Amygdala (tissue), 56 donors: ENCODE measurements around the gene TSEN54.
"Not testable (repeated sequence)": the region's sequence is repeated elsewhere in the genome, so short reads cannot be mapped to it uniquely, and the experiment has no call there.

ENCODE experiments used
- DNase-seq, 56 donors: peaks; one replicate each; lab custom pipeline; 2025; lab: John Stamatoyannopoulos, UW

The TSEN54 gene

DNA sequence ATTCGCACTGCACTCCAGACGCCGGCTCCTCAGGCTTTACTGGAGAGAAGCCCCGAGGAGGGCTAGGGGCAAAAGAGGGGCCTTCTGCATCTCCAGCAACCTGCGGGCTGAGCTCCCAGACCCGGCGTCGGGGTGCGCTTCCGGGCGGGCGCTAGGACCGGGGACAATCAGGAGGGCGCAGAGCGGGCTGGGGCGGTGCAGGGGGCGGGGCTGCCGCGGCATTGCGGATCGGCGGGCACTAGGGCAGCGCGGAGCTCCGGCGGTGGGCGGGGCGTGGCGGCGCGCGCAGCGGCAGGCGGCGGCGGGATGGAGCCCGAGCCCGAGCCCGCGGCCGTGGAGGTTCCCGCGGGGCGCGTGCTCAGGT is at the start of gene TSEN54:
TSS of gene TSEN54 (plus strand) at position 274 of the 364 bp plus-strand sequence. CDS start at position 307, 33 bp downstream.
- DNase-seq, result peak in 55 of 56 donors; percentile 58 to 96 (median 88)

DNA sequence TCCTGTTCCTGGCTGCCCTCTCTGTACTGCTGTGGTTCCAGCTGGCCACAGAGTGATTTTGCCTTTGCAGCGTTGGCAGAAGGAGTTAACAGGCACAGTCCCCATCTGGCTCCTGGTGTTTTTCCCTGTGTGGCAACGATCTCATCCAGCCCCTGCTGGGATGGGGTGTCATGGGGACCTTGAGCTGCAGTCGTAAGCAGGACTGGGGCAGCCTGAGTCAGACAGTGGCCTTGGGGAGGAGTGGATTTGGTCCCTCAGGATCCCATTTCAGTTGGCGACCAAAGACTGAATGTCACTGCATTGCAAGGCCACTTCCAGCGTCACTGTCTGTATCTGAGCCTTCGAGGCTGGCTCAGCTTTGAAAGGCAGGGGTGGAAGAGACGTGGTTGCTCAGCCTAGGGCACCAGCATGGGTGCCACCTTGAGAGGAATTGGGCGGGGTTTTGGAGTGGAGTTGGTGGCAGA is 48.0 kb upstream of the TSEN54 start:
- peak in 16 of 56 donors; percentile 21 to 66 (median 36) for DNase-seq

GRCh38 chr17:75468779-75469373 is 47.5 kb upstream of the TSEN54 start:
- DNase-seq, result no peak

DNA sequence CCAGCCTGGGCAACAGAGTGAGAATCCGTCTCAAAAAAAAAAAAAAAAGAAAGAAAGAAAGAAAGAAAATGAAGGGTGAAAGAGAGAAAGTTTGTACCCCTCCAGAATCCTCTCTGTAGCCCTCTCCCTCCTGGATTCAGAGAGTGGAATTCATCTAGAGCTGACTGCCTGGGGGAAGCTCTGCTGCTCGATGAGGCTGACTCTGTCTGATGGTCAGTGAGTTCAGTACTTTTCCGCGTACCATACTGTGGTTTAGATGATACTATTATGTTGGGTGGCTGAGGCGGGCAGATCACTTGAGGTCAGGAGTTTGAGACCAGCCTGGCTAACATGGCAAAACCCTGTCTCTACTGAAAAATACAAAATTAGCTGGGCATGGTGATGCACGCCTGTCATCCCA is 45.1 kb upstream of the TSEN54 start:
- DNase-seq, result no peak

DNA sequence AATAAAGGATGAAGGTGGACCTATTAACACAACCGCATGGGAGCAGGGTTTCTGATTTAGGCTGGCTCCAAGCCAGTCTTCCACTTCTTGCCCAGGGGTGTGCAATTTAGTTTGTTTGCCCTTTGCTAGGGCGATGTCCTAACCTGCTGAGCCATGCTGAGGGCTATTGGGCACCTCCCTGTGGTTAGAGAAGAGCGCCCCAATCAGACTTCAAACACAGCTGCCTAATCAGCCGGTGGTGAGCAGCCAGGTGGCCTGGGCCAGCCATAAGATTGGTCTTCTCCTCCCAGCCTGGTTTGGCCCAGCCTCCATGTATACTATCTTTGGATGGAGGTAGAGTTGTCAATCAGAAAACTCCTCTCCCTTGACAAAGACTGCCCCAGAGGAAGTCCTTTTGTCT is 44.2 kb upstream of the TSEN54 start:
- DNase-seq, result no peak

GRCh38 chr17:75473246-75473645 is 43.1 kb upstream of the TSEN54 start:
- DNase-seq, result peak in 22 of 56 donors; percentile 19 to 63 (median 36)

DNA sequence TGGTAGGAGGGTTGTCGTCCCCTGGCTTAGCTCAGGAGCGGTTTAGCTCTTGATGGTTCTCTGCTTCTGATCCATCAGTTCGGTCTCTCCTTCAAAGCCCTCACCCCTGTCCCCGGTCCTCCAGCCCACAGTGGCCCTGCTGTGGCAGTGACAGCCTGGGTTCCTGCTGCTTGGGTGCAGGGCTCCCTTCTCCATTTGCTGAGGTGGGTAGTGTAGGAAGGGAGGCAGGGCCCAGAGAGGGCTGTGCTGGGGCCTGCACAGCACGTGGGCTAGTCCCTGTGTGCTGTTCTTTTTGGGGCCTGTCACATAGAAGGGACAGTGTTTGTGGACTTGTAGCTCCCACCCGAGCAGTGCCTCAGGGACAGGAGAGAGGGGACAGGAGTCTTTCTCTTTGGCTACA is 41.6 kb upstream of the TSEN54 start:
- no peak for DNase-seq

DNA sequence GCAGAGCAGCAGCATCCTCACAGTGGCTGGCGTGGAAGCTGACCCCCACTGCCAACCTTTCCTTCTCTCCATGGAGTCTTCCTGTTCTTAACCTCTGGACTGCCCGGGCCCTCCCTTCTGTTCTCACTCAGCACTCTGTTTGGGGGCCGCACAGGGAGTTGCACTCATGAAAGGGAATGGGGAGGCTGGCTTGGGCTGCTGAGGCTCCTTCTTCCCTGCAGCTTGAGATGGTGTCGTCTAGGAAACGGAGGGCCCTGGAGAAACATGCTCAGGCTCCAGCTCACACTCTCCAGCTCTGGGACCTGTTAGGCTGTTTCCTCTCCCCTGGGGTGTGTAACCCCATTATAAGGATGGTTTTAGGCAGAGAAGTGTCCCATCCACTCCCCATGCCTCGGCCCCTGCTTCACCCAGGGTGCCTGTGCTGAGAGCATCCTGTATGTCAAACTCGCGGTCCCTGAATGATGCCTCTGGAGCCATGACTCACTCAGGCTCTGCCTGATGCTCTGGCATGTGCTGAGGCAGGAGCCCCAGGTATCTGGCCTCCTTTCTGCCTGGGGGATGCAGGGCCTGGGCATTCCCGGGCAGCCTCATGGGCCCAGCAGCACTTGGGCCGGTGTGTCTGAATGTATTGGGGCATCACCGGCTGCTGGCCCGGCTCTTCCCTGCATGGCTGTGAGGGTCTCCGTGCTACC is 41.0 kb upstream of the TSEN54 start:
- peak in 15 of 56 donors; percentile 21 to 59 (median 36) for DNase-seq

DNA sequence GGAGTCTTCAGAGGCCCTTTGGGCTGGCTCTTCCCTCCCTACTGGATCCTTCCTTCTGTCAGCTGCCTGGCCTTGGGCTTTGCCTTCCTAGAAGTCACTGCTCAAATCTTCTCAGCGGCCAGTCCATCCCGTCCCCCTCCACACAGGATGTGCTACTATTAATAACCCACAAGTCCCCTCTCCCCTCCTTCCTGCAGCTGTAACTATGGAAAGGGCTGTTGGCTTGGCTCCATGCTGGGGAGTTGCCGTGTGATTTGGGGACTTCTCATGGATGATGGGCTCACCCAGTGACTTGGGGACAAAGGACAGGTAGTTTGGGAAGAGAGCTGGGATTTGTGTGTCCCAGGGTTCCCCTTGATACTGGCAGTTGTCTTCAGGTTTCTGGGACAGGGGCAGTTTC is 40.5 kb upstream of the TSEN54 start:
- DNase-seq, result no peak

GRCh38 chr17:75476271-75476671 is 40.1 kb upstream of the TSEN54 start:
- peak in 47 of 56 donors; percentile 14 to 85 (median 59) for DNase-seq

DNA sequence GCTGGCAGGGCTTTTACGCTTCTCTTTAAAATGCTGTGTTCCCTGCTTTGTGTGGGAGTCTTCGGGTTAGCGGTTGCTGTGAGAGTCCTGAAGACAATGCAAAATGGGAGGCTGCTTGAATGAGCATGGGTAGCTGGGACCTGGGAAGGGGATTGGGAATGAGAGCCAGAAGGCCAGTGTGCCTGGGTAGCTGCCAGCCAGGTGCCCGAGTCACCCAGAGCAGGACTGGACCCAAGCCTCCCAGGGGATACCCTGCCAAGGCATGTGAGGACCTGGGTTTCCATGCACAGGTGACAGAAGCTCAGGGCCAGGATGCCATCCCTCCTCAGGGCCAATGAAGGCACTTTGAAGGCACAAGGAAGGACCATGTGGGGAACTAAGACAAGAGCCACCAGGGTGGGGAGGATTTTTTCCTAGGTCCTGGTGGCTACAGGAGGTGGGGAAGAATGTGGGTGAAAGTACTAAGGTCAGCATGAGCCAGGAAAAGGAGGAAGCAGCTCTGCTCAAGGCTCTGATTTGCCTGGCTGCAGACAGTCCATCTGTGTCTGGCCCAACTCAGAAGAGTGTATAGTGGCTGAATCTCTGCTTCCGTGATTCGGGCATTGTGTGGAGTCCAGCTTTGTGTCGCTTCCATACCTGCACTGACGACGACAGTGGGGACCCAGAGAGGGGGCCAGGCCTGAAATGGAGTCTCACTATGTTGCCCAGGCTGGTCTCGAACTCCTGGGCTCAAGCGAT is 39.4 kb upstream of the TSEN54 start:
- peak in 1 of 56 donors; percentile 43 for DNase-seq

DNA sequence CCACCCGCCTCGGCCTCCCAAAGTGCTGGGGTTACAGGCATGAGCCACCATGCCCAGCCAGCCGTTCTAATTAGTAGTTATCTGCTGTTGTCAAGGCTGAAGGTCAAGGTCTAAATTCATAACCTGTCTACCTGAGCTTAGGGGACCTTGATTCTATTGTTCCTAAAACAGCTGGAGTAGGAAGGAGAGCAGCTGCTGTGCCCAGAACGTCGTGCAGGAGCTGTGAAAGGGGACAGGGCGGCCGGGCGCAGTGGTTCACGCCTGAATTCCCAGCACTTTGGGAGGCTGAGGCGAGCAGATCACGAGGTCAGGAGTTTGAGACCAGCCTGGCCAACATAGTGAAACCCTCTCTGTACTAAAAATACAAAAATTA is 38.9 kb upstream of the TSEN54 start:
- DNase-seq, result not testable (repeated sequence)

GRCh38 chr17:75478508-75478907 is 37.8 kb upstream of the TSEN54 start:
- no peak for DNase-seq

- DNase-seq, result no peak
These were observed 36.0 kb upstream of the TSEN54 start for GRCh38 chr17:75480281-75480680.

DNA sequence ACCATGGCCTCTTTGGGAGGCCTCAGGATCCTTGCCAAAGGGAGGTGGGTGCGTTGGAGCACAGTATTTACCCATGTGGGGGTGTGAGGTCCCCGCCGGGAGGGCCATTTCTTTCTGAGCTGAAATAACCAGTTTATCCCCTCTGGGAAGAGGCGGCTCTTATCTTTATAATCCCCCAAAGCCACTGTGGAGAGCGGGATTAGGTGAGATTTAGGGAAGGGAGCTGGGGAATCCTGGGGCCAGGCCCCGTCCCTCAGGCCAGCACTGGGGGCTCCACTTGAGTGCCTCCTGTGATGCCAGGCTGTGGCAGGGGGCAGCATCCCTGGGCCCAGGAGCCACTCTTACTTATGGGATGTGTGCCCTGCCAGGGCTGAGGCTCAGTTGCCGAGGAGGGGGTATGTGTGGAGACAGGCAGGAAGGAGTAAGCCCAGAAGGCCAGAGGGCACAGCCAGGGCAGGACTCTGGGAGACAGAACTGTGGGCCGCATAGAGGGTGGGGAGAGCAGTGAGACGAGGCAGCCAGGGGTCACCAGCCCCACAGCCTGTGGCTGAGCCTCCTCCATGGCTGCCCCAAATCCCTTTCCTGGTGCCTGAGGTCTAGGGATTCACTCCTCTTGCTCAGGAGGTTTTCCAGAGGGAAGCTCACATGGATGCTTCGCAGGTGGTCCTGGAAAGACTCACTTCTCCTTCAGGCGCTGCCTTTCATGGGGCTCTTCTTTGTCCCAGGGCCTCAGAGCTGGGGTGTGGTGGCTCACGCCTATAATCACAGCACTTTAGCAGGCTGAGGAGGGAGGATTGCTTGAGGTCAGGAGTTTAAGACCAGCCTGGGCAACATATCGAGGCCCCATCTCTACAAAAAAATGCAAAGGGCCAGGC is 34.9 kb upstream of the TSEN54 start:
- no peak for DNase-seq

- DNase-seq, result no peak
These were observed 34.0 kb upstream of the TSEN54 start for GRCh38 chr17:75482098-75482942.

- no peak for DNase-seq
These were observed 30.6 kb upstream of the TSEN54 start for GRCh38 chr17:75485688-75486087.

DNA sequence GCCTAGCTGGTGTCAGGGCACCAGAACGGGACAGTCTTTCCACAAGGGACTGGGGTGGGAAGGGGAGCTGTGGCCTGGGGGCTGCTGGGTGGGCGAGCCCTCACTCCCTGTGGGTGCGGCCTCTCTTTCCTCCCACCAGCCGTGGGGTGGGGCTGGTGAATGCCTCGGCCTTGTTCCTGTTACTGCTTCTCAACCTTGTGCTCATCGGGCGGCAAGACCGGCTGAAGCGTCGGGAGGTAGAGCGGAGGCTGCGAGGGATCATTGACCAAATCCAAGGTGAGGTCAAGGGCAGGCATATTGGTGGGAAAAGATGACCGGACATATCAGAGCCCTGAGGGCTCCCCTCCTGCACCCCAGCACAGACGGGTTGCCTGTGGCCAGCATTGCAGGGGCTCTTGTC is 30.2 kb upstream of the TSEN54 start:
- no peak for DNase-seq

- no peak for DNase-seq
These were observed 29.4 kb upstream of the TSEN54 start for GRCh38 chr17:75486951-75487350.
